H9 (cell line): ENCODE measurements around the gene JAGN1. TPM values are rescaled to one million over a fixed set of nuclear protein-coding genes. Genes with fewer than 3 reads are reported as not detected.
"Not testable (repeated sequence)": the region's sequence is repeated elsewhere in the genome, so short reads cannot be mapped to it uniquely, and the experiment has no call there.

ENCODE experiments used
- DNase-seq: peaks from one replicate; pipeline ENCODE4 v3.0.0-alpha.2; 2017
- H2AFZ ChIP-seq: one replicate; pipeline ENCODE4 v1.6.1; 2013; ENCODE audit warnings: mild to moderate bottlenecking, low read length, control low read depth, moderate library complexity
- H2AK5ac ChIP-seq: 2 replicates; pipeline ENCODE4 v1.6.1; 2013; ENCODE audit warnings: low read length, control low read depth, mixed read lengths; ENCODE audit not compliant: insufficient read length
- H2BK120ac ChIP-seq: one replicate; pipeline ENCODE4 v1.6.1; 2013; ENCODE audit warnings: low read depth, mild to moderate bottlenecking, low read length, control low read depth, inconsistent platforms; ENCODE audit not compliant: poor library complexity, severe bottlenecking
- H2BK12ac ChIP-seq: 2 replicates; pipeline ENCODE4 v1.6.1; 2013; ENCODE audit warnings: low read length, control low read depth, mixed read lengths, low read depth; ENCODE audit not compliant: insufficient read length
- H2BK15ac ChIP-seq: 2 replicates; pipeline ENCODE4 v1.6.1; 2013; ENCODE audit warnings: low read depth, low read length, control low read depth
- H2BK20ac ChIP-seq: one replicate; pipeline ENCODE4 v1.6.1; 2013; ENCODE audit warnings: low read depth, mild to moderate bottlenecking, low read length, control low read depth, inconsistent platforms; ENCODE audit not compliant: poor library complexity, severe bottlenecking
- H2BK5ac ChIP-seq: 2 replicates; pipeline ENCODE4 v1.6.1; 2013; ENCODE audit warnings: low read length, control low read depth, mixed read lengths; ENCODE audit not compliant: insufficient read length
- H3K14ac ChIP-seq: 2 replicates; pipeline ENCODE4 v1.6.1; 2013; ENCODE audit warnings: low read length, control low read depth; ENCODE audit not compliant: insufficient read depth
- H3K18ac ChIP-seq: 2 replicates; pipeline ENCODE4 v1.6.1; 2013; ENCODE audit warnings: low read depth, mild to moderate bottlenecking, mixed read lengths, low read length, control low read depth; ENCODE audit not compliant: insufficient read length
- H3K23ac ChIP-seq: 2 replicates; pipeline ENCODE4 v1.6.1; 2013; ENCODE audit warnings: low read length, control low read depth, mixed read lengths, low read depth; ENCODE audit not compliant: insufficient read length
- H3K23me2 ChIP-seq: 2 replicates; pipeline ENCODE4 v1.6.1; 2013; ENCODE audit warnings: low read depth, mild to moderate bottlenecking, mixed read lengths, low read length, control low read depth; ENCODE audit not compliant: insufficient read length, poor library complexity, severe bottlenecking
- H3K27ac ChIP-seq: 2 replicates; pipeline ENCODE4 v1.5.1; 2013; ENCODE audit warnings: low read length, control low read depth, mixed read lengths, low read depth; ENCODE audit not compliant: insufficient read length
- H3K27me3 ChIP-seq: 2 replicates; pipeline ENCODE4 v1.6.1; 2013; ENCODE audit warnings: low read length, control low read depth, inconsistent platforms; ENCODE audit not compliant: insufficient read depth
- H3K4ac ChIP-seq: 2 replicates; pipeline ENCODE4 v1.6.1; 2013; ENCODE audit warnings: low read depth, mild to moderate bottlenecking, control low read depth, inconsistent platforms, low read length, moderate library complexity
- H3K4me1 ChIP-seq: 2 replicates; pipeline ENCODE4 v1.6.1; 2013; ENCODE audit warnings: low read length, control low read depth, inconsistent platforms; ENCODE audit not compliant: insufficient read depth
- H3K4me2 ChIP-seq: 2 replicates; pipeline ENCODE4 v1.6.1; 2013; ENCODE audit warnings: low read length, control low read depth, mixed read lengths; ENCODE audit not compliant: insufficient read length, insufficient read depth
- H3K56ac ChIP-seq: 2 replicates; pipeline ENCODE4 v1.6.1; 2013; ENCODE audit warnings: low read depth, mild to moderate bottlenecking, mixed read lengths, low read length, control low read depth; ENCODE audit not compliant: insufficient read length
- H3K79me1 ChIP-seq: 2 replicates; pipeline ENCODE4 v1.6.1; 2013; ENCODE audit warnings: low read depth, mild to moderate bottlenecking, moderate library complexity, low read length, control low read depth, inconsistent platforms; ENCODE audit not compliant: insufficient read depth, poor library complexity, severe bottlenecking
- H3K79me2 ChIP-seq: 2 replicates; pipeline ENCODE4 v1.6.1; 2013; ENCODE audit warnings: low read length, control low read depth, inconsistent platforms; ENCODE audit not compliant: insufficient read depth
- H3K9ac ChIP-seq: 2 replicates; pipeline ENCODE4 v1.6.1; 2013; ENCODE audit warnings: low read length, control low read depth, mixed read lengths; ENCODE audit not compliant: insufficient read length; ENCODE audit errors: extremely low read depth
- H3K9me3 ChIP-seq: one replicate; pipeline ENCODE4 v1.6.1; 2013; ENCODE audit warnings: low read depth, low read length, inconsistent platforms; ENCODE audit not compliant: control insufficient read depth
- H3T11ph ChIP-seq: one replicate; pipeline ENCODE4 v1.6.1; 2013; ENCODE audit warnings: mild to moderate bottlenecking, low read length, control low read depth, inconsistent platforms
- H4K20me1 ChIP-seq: one replicate; pipeline ENCODE4 v1.6.1; 2013; ENCODE audit not compliant: control insufficient read depth, insufficient read length, insufficient read depth
- H4K5ac ChIP-seq: 2 replicates; pipeline ENCODE4 v1.6.1; 2013; ENCODE audit warnings: low read depth, mild to moderate bottlenecking, mixed read lengths, low read length, control low read depth; ENCODE audit not compliant: insufficient read length
- H4K8ac ChIP-seq: replicated peaks from 2 replicates; pipeline ENCODE4 v1.6.1; 2013; ENCODE audit warnings: low read length, control low read depth, mixed read lengths, low read depth; ENCODE audit not compliant: insufficient read length
- H4K91ac ChIP-seq: 2 replicates; pipeline ENCODE4 v1.6.1; 2013; ENCODE audit warnings: low read depth, mild to moderate bottlenecking, moderate library complexity, mixed read lengths, low read length, control low read depth; ENCODE audit not compliant: insufficient read length
- H3K27ac Mint-ChIP-seq, 3 experiments: 2 replicates in 2 of 3; 3 replicates in 1 of 3; pipeline ENCODE4 v1.8.0; 2020 to 2021; ENCODE audit warnings: mixed read lengths in 3 of 3, mild to moderate bottlenecking in 1 of 3, moderate library complexity in 1 of 3
- H3K27me3 Mint-ChIP-seq: 2 replicates; pipeline ENCODE4 v1.8.0; 2021; ENCODE audit warnings: low read depth, mild to moderate bottlenecking, moderate library complexity, mixed read lengths
- H3K36me3 Mint-ChIP-seq, 3 experiments: 2 replicates in 2 of 3; 3 replicates in 1 of 3; pipeline ENCODE4 v1.8.0; 2020 to 2021; ENCODE audit warnings: low read depth in 3 of 3, mixed read lengths in 3 of 3; ENCODE audit not compliant: insufficient read depth in 1 of 3
- H3K4me1 Mint-ChIP-seq, 2 experiments: 2 replicates each; pipeline ENCODE4 v1.8.0; 2020; ENCODE audit warnings: mixed read lengths in 2 of 2
- H3K4me3 Mint-ChIP-seq, 2 experiments: 2 replicates in 1 of 2; 3 replicates in 1 of 2; pipeline ENCODE4 v1.8.0; 2020 to 2021; ENCODE audit warnings: mild to moderate bottlenecking in 2 of 2, mixed read lengths in 2 of 2, moderate library complexity in 1 of 2
- H3K9me3 Mint-ChIP-seq, 2 experiments: 2 replicates in 1 of 2; 3 replicates in 1 of 2; pipeline ENCODE4 v1.8.0; 2020; ENCODE audit warnings: mild to moderate bottlenecking in 2 of 2, mixed read lengths in 2 of 2, moderate library complexity in 1 of 2
- WGBS: extraction: QIAGEN DNeasy Blood & Tissue Kit; methylation state at CpG from one replicate; pipeline ENCODE4 v1.1.7; 2013; ENCODE audit warnings: missing lambda C conversion rate, low lambda C conversion rate, mixed read lengths; ENCODE audit not compliant: insufficient read length; ENCODE audit errors: extremely low coverage; 5-methylcytosine and 5-hydroxymethylcytosine counted together
- total RNA-seq: library from RNA; stranded (reverse); gene quantifications from 2 replicates; pipeline ENCODE4 v1.2.1, GENCODE V29; 2021
- TF ChIP-seq, protein P1 (sequence below): fragments of 200-600 bp; sonication (generic); conservative IDR thresholded peaks from 3 replicates; pipeline ENCODE4 v1.8.0; 2021; ENCODE audit warnings: antibody characterized with exemption, mild to moderate bottlenecking

JAGN1 gene
- total RNA-seq, 1 experiment from 2014 or later: 33.5 TPM

DNA sequence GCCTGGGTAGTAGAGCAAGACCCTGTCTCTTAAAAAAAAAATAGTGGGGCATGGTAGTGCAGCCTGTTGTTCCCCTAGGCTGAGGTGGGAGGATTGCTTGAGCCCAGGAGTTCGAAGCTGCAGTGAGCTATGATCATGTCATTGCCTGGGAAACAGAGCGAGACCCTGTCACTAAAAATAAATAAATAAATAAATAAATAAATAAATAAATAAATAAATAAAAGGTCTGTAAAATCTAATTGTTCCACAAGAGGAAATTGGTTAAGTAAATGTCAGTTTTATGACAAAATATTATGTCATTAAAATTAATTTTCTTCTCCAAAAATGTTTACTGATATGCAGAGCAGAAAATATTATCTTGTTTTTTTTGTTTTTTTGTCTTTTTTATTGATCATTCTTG lies 48.6 kb downstream of the JAGN1 start:
- no peak overlapping the region for H2BK120ac ChIP-seq
- H2AK5ac ChIP-seq: no peak overlapping the region
- Mint-ChIP-seq H3K27ac (no peak overlapping the region), H3K36me3 (peaks cover 6 to 46% (median 21%) of the 10 kb centered on the region in 3 experiments; a peak in 6 of 7 replicates), H3K4me3 (no peak overlapping the region), H3K9me3 (peaks cover 0 to 2% of the 10 kb centered on the region in 2 experiments; a peak in 3 of 5 replicates), H3K27me3 (peaks cover 4% of the 10 kb centered on the region), H3K4me1 (peaks cover 6 to 10% of the 10 kb centered on the region in 2 experiments)
- H4K91ac ChIP-seq: no peak overlapping the region
- H4K20me1 ChIP-seq: no peaks in the 10 kb centered on the region
- no peak overlapping the region for H3K9ac ChIP-seq
- no peaks in the 10 kb centered on the region for H3K9me3 ChIP-seq
- no peak overlapping the region for H3K23ac ChIP-seq
- H3K79me2 ChIP-seq: no peaks in the 10 kb centered on the region
- H3T11ph ChIP-seq: no peak overlapping the region
- no peak overlapping the region for H4K5ac ChIP-seq
- H2BK15ac ChIP-seq: no peak overlapping the region
- H3K4ac ChIP-seq: no peak overlapping the region
- H2BK20ac ChIP-seq: no peak overlapping the region
- no peaks in the 10 kb centered on the region for H3K79me1 ChIP-seq
- no peak overlapping the region for H4K8ac ChIP-seq
- H3K56ac ChIP-seq: no peak overlapping the region
- no peak for DNase-seq
- TF ChIP-seq, protein P1, sequence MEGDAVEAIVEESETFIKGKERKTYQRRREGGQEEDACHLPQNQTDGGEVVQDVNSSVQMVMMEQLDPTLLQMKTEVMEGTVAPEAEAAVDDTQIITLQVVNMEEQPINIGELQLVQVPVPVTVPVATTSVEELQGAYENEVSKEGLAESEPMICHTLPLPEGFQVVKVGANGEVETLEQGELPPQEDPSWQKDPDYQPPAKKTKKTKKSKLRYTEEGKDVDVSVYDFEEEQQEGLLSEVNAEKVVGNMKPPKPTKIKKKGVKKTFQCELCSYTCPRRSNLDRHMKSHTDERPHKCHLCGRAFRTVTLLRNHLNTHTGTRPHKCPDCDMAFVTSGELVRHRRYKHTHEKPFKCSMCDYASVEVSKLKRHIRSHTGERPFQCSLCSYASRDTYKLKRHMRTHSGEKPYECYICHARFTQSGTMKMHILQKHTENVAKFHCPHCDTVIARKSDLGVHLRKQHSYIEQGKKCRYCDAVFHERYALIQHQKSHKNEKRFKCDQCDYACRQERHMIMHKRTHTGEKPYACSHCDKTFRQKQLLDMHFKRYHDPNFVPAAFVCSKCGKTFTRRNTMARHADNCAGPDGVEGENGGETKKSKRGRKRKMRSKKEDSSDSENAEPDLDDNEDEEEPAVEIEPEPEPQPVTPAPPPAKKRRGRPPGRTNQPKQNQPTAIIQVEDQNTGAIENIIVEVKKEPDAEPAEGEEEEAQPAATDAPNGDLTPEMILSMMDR: no peak
- H3K23me2 ChIP-seq: peaks cover 3% of the 10 kb centered on the region
- H3K27me3 ChIP-seq: no peaks in the 10 kb centered on the region
- H3K14ac ChIP-seq: no peak overlapping the region
- no CpG with 5 or more reads among the region's 2 CpGs for WGBS
- no peaks in the 10 kb centered on the region; the same call in 1 of the 2 replicates for H3K4me1 ChIP-seq
- no peak overlapping the region for H2AFZ ChIP-seq
- H3K4me2 ChIP-seq: no peak overlapping the region
- H2BK12ac ChIP-seq: no peak overlapping the region
- H2BK5ac ChIP-seq: no peak overlapping the region
- no peak overlapping the region for H3K18ac ChIP-seq
- no peak overlapping the region for H3K27ac ChIP-seq

DNA sequence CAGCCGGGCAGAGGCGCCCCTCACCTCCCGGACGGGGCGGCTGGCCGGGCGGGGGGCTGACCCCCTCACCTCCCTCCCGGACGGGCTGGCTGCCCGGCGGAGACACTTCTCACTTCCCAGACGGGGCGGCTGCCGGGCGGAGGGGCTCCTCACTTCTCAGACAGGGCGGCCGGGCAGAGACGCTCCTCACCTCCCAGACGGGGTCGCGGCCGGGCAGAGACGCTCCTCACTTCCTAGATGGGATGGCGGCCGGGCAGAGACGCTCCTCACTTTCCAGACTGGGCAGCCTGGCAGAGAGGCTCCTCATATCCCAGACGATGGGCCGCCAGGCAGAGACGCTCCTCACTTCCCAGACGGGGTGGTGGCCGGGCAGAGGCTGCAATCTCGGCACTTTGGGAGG lies 49.5 kb downstream of the JAGN1 start:
- H3K56ac ChIP-seq, H2BK5ac ChIP-seq, H2BK15ac ChIP-seq, H2BK120ac ChIP-seq, H3K27ac Mint-ChIP-seq, H3K4ac ChIP-seq, H3K23me2 ChIP-seq, H2BK20ac ChIP-seq, H3K27ac ChIP-seq, H4K20me1 ChIP-seq, H3K27me3 Mint-ChIP-seq, H4K91ac ChIP-seq, H2BK12ac ChIP-seq, H3K27me3 ChIP-seq, H4K8ac ChIP-seq, H3K4me1 ChIP-seq, H4K5ac ChIP-seq, H3K23ac ChIP-seq, H2AK5ac ChIP-seq, H2AFZ ChIP-seq, H3K9me3 Mint-ChIP-seq, H3K4me2 ChIP-seq, H3T11ph ChIP-seq, H3K18ac ChIP-seq, DNase-seq, H3K4me1 Mint-ChIP-seq, H3K14ac ChIP-seq, H3K9me3 ChIP-seq, H3K9ac ChIP-seq, H3K4me3 Mint-ChIP-seq, H3K79me1 ChIP-seq, H3K79me2 ChIP-seq: not testable (repeated sequence)
- H3K36me3 Mint-ChIP-seq: peaks cover 6 to 48% (median 21%) of the 10 kb centered on the region in 3 experiments; a peak in 6 of 7 replicates
- no CpG with 5 or more reads among the region's 32 CpGs for WGBS
